Activated CD4-positive, alpha-beta T cell treated with anti-CD3 and anti-CD28 coated beads, Interleukin-2, amount 50 U/mL, for 24 hours (primary cell): ENCODE results near the gene GRAP.

ENCODE experiments used
- DNase-seq, 2 donors: peaks; one replicate each; pipeline ENCODE4 v3.0.0-alpha.2; 2020; ENCODE audit warnings: low read depth in 1 of 2, low spot score in 1 of 2

The GRAP gene

GRCh38 chr17:18986541-18987229 lies 60.1 kb downstream of the GRAP start:
- DNase-seq = no peak

DNA sequence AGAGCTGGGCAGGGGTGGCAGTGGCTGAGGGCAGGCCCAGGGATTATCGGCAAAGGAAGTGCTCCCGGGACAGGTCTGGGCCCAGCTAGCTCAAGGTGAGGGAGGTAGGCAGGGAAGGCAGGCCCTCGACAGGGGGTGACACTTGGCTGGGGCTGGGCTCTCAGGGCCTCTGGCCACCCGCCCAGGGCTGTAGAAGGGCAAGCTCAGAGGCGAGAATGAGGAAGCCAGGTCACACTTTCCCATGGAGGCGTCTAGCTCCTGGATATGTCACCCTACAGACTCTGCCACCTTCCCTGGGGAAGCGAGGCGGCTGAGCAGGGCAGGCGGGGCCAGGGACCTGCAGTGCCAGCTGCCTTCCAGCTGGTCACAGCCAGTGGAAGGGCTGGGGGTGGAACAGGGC lies 61.3 kb downstream of the GRAP start:
- DNase-seq = no peak

GRCh38 chr17:18984273-18985114 lies 62.3 kb downstream of the GRAP start:
- no peak for DNase-seq

DNA sequence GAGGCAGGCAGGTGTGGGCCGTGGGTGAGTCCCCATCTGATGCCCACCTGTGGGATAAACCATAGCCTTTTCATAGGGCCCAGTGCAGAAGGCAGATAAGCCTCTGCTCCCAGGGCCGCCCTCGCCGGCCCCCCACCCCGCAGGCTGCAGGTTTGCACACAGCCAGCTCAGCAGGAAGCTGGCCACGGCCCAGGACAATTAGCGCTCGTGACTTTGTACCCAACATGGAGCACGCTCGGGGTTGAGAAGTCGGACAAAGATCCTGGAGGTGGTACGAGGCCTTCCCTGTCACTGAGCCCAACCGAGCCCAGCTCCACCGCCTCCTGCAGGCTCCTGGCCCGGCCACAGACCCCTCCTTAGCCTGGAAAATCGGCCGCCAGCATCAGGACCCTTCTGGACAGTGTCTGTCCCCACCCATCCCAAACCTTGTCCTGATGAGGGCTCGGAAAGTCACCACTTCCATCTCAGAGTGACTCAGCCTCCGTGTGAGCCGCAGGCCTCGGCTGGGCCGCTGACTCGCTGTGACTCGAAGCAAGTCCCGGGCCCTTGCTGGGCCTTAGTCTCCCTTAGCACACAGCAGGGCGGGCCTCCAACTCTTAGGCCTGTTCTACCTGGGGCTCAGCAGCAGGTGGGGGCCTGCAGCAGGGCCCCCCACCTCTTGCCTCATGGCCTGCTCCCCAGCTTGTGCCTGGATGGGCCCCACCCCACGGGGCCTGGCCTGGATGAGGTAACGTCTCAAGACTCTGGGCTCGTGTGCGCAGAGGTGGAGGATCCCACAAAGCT lies 64.9 kb downstream of the GRAP start:
- DNase-seq = no peak

- no peak for DNase-seq
Observed at GRCh38 chr17:18981335-18981641, 65.5 kb downstream of the GRAP start.

GRCh38 chr17:18980682-18981334 lies 65.9 kb downstream of the GRAP start:
- no peak for DNase-seq

DNA sequence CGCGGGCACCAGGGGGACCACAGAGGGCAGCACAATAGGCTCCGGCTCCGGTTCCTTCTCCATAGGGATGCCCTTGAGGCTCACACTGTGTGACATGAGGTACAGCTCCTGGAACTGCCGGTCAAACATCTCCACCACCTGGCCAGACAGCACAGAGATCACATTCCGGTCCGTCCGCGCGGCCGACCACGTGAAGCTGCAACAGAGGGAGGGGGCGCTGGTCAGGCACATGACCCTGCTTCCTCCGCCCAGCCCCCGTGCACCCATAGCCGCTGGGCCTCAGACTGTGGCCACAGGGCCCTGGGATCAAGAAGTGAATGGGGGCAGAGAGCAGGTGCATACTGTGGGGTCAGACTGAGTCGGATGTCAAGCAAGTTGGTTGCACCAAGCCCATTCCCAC lies 68.1 kb downstream of the GRAP start:
- no peak for DNase-seq

DNA sequence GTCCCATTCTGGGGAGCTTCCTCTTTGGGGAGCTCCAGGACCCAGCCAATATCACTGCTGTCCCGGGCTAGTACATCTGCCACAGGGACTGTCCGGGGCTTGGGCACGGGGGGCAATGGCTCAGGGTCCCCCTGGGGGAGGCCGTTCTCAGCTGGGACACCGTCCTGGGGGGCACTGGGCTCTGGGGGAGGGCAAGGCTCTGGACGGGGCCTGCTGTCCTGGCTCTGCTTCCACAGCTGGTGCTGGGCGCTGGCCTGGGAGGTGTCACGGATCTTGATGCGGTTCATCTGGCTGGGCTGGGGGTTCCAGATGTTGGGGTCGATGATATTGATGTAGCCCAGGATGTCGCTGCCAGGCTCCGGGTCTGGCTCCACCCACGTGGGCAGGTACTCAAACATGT lies 68.7 kb downstream of the GRAP start:
- no peak for DNase-seq

DNA sequence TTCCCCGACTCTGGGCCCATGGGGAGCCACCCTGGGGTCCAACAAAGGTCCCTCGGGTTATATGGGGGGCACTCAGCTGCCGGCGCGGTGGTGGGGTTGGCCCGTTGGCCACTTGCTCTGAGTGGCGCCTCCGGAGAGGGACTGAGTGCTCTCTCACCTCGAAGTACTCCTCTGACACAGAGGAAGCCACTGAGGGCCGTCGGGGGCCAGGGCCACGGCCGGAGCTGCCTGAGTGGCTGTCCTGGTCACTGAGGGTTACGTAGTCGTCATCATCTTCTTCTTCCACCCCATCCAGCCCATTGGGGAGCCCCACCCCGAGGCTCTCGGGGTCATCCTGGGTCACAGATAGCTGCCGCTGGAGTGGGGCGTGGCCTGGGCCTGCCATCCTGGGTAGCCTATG lies 69.1 kb downstream of the GRAP start:
- DNase-seq = no peak

GRCh38 chr17:18977021-18977420 lies 69.7 kb downstream of the GRAP start:
- DNase-seq = no peak

DNA sequence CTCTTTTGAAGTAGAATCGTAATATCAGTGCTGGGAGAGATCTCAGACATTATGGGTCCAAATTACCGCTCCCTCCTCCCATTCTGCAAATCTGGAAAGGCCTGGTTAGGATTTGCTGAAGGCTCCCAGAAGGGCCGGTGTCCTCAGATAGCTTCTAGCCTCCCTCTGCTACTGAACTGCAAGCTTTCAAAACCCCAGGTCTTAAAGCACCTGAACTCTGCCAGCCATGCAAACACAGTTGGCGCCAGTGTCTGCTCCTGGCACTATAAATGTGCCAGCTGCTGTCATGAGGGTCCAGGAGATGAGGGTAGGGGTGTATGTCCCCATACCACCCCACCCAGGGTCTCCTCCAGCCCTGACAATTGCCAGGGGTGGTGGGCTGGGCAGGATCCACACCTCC lies 70.6 kb downstream of the GRAP start:
- no peak for DNase-seq

- DNase-seq = no peak
Observed at GRCh38 chr17:18975597-18975996, 71.2 kb downstream of the GRAP start.

GRCh38 chr17:18974407-18975149 lies 72.2 kb downstream of the GRAP start:
- DNase-seq = no peak

DNA sequence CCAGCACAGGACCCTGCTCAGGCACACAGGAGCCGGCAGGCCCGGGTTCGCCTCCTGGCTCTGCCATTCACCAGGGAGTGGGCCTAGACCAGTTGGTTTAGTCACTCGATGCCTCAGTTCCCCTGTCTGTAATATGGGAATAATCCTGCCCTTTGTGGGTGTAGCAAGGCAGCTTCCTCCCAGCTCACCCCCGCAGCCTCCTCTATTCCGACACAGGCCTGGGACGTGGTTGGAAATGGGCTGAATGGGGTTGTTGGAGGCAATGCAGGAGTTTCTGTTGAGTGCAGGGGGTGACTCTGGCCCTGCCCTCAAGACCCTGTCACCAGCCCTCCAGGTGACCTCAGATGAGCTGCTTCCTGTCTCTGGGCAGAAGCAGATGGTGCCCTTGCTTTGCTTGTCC lies 75.0 kb downstream of the GRAP start:
- DNase-seq = no peak
